GM12872 (cell line): ENCODE results near the gene ULBP2.

Experiments
- CTCF ChIP-seq: IDR thresholded peaks from 3 replicates; pipeline ENCODE4 v1.5.1; 2011; ENCODE audit warnings: low read depth, mild to moderate bottlenecking, low read length, moderate library complexity; ENCODE audit not compliant: insufficient read depth

Gene ULBP2

GRCh38 chr6:149941583-149942460, at the start of gene ULBP2:
Gene ULBP2 (plus strand): TSS chr6:149942014. CDS start chr6:149942073, 59 bp downstream.
- TF ChIP-seq CTCF: no peak

GRCh38 chr6:149895048-149895590, 46.7 kb upstream of the ULBP2 start:
- TF ChIP-seq CTCF: no peak

- TF ChIP-seq CTCF: no peak
These were observed 46.0 kb upstream of the ULBP2 start for GRCh38 chr6:149895833-149896271.

- TF ChIP-seq CTCF: no peak
These were observed 45.3 kb upstream of the ULBP2 start for GRCh38 chr6:149896491-149896890.

GRCh38 chr6:149897015-149897697, 44.7 kb upstream of the ULBP2 start:
- TF ChIP-seq CTCF: no peak

GRCh38 chr6:149897855-149898744, 43.7 kb upstream of the ULBP2 start, which contains the start of gene RAET1E:
Gene RAET1E (minus strand): TSS chr6:149898113. CDS start chr6:149890901, 7,212 bp downstream.
- no peak for TF ChIP-seq CTCF
